Esophagus squamous epithelium (tissue), 5 donors: ENCODE data around the gene ACTN4. TPM values are rescaled to one million over a fixed set of nuclear protein-coding genes. Genes with fewer than 3 reads are reported as not detected.
"Not testable (repeated sequence)": the region's sequence is repeated elsewhere in the genome, so short reads cannot be mapped to it uniquely, and the experiment has no call there.

Source experiments
- DNase-seq: peaks from one replicate; lab custom pipeline; 2025; lab: John Stamatoyannopoulos, UW
- H3K27ac ChIP-seq, 4 donors: fragments of 200-600 bp; sonication (generic); one replicate each; pipeline ENCODE4 v1.5.1; 2016 to 2019; ENCODE audit warnings: mild to moderate bottlenecking in 1 of 4
- H3K27me3 ChIP-seq, 4 donors: fragments of 200-600 bp; sonication (generic); 1 replicate in 3 of 4; 2 replicates in 1 of 4; pipeline versions ENCODE4 v1.5.1 to v1.6.0; 2017 to 2021; ENCODE audit warnings: antibody characterized with exemption in 1 of 4
- H3K36me3 ChIP-seq, 3 donors: fragments of 200-600 bp; sonication (generic); one replicate each; pipeline ENCODE4 v1.5.1; 2016 to 2019
- H3K4me1 ChIP-seq, 3 donors: fragments of 200-600 bp; sonication (generic); one replicate each; pipeline ENCODE4 v1.5.1; 2017 to 2019
- H3K4me3 ChIP-seq, 4 donors: fragments of 200-600 bp; sonication (generic); 1 replicate in 3 of 4; 2 replicates in 1 of 4; pipeline ENCODE4 v1.5.1; 2016 to 2019; ENCODE audit warnings: mild to moderate bottlenecking in 2 of 4, moderate library complexity in 1 of 4
- H3K9me3 ChIP-seq, 3 donors: fragments of 200-600 bp; sonication (generic); one replicate each; pipeline ENCODE4 v1.5.1; 2016 to 2019
- POLR2A ChIP-seq, 4 donors: fragments of 450-650 bp; IDR thresholded peaks; one replicate each; pipeline ENCODE4 v1.6.1; 2017; ENCODE audit warnings: antibody characterized with exemption in 4 of 4, mild to moderate bottlenecking in 4 of 4, moderate library complexity in 3 of 4
- WGBS, 2 donors: methylation state at CpG; one replicate each; pipeline ENCODE4 v1.1.5; 2018; 5-methylcytosine and 5-hydroxymethylcytosine counted together
- intact Hi-C: fragments of 100-400 bp; cut with DNase I; formaldehyde crosslinking; loops from one replicate; pipeline ENCODE4 v1.15.0; 2022
- total RNA-seq, 4 donors: library from RNA; depleted of rRNA; stranded (reverse); fragments of >200 nt; gene quantifications; one replicate each; pipeline ENCODE4 v1.1.0, GENCODE V29; 2016
- TF ChIP-seq, protein P1 (sequence below), 6 experiments: fragments of 450-650 bp in 4 of 6; fragments of 200-600 bp in 2 of 6; sonication (generic) in 2 of 6; IDR thresholded peaks; one replicate each; pipeline ENCODE4 v1.5.1; 2016 to 2019; ENCODE audit warnings: antibody characterized with exemption in 6 of 6, mild to moderate bottlenecking in 4 of 6, moderate library complexity in 4 of 6
- donor health status: DM: yes; HTN: yes; CAD: no.

ACTN4 gene
- total RNA-seq, 4 donors from 2014 or later, result 302 to 705 (median 414) TPM

- DNase-seq, result peak; percentile 76
- H3K27me3 ChIP-seq, result no peaks in the 10 kb centered on the region
- intact Hi-C loops, result no loop called here
Measured at GRCh38 chr19:38769635-38770211, 122.3 kb downstream of the ACTN4 start.

DNA sequence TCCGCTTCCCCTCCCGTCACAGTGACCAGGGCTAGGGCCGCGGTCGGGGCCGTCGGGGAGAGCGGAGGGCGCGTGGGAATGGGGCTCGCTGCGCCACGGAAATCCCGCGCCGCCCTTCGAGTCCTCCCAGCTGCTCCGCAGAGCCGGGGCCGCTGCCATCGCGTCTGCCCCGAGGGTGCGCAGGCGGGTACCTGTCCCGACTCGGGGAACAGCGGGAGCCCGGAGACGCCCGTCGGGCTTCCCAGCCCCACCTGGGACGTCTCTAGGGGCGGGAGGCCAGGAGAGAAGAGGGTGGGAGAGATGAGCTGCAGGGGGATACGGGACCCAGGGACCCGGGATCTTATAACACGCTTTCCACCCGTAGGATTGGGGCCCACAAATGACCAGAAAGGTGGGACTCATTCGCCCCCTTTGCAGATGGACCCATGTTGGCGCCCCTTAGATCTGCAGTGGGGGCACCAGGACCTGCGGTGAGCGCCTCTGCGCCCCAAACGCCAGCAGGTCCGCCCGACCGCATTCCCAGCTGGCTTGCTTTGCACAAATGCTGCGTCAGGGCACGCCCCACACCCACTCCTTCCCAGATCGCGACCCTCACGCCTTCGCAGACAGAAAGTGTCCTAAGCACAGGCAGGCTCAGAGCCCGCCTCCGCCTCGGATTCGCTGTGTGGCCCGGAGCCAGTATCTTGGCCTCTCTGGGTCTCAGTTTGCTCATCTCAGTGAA lies 122.9 kb downstream of the ACTN4 start:
- H3K4me3 ChIP-seq, result peak overlapping the region; percentile 11 to 60 (median 42)
- H3K27me3 ChIP-seq, DNase-seq, H3K9me3 ChIP-seq, H3K36me3 ChIP-seq, intact Hi-C loops: not testable (repeated sequence)
- H3K4me1 ChIP-seq, result peaks cover 15 to 36% (median 17%) of the 10 kb centered on the region in 3 donors
- H3K27ac ChIP-seq, result peak overlapping the region; percentile 88 to 95 (median 91)
- no CpG with 5 or more reads among the region's 58 CpGs for WGBS, 2 donors

More at GRCh38 chr19:38769635-38770211, 122.3 kb downstream of the ACTN4 start:
- peak overlapping the region; percentile 11 to 60 (median 42) for H3K4me3 ChIP-seq
- peak overlapping the region; percentile 88 to 95 (median 91) for H3K27ac ChIP-seq
- 5 to 42% methylated on average over 5 to 15 of the region's 42 CpGs for WGBS, 2 donors
- TF ChIP-seq POLR2A (IDR thresholded peaks at IDR 0.05), result peak in 1 of 4 donors; percentile 65
- TF ChIP-seq, protein P1, sequence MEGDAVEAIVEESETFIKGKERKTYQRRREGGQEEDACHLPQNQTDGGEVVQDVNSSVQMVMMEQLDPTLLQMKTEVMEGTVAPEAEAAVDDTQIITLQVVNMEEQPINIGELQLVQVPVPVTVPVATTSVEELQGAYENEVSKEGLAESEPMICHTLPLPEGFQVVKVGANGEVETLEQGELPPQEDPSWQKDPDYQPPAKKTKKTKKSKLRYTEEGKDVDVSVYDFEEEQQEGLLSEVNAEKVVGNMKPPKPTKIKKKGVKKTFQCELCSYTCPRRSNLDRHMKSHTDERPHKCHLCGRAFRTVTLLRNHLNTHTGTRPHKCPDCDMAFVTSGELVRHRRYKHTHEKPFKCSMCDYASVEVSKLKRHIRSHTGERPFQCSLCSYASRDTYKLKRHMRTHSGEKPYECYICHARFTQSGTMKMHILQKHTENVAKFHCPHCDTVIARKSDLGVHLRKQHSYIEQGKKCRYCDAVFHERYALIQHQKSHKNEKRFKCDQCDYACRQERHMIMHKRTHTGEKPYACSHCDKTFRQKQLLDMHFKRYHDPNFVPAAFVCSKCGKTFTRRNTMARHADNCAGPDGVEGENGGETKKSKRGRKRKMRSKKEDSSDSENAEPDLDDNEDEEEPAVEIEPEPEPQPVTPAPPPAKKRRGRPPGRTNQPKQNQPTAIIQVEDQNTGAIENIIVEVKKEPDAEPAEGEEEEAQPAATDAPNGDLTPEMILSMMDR (IDR thresholded peaks at IDR 0.05), result peak; percentile 91 to 99 (median 98)
- H3K36me3 ChIP-seq, result no peaks in the 10 kb centered on the region
- H3K9me3 ChIP-seq, result no peaks in the 10 kb centered on the region
- H3K4me1 ChIP-seq, result peaks cover 10 to 29% (median 12%) of the 10 kb centered on the region in 3 donors

GRCh38 chr19:38770949-38771275 lies 123.5 kb downstream of the ACTN4 start:
- H3K36me3 ChIP-seq, H3K9me3 ChIP-seq, intact Hi-C loops, H3K27me3 ChIP-seq, DNase-seq: not testable (repeated sequence)
- WGBS, 2 donors, result no CpG with 5 or more reads among the region's 22 CpGs
- H3K4me1 ChIP-seq, result peaks cover 15 to 41% (median 17%) of the 10 kb centered on the region in 3 donors
- H3K4me3 ChIP-seq, result peak overlapping the region in 1 of 4 donors; percentile 26
- H3K27ac ChIP-seq, result peak overlapping the region in 2 of 4 donors; percentile 77 to 83

DNA sequence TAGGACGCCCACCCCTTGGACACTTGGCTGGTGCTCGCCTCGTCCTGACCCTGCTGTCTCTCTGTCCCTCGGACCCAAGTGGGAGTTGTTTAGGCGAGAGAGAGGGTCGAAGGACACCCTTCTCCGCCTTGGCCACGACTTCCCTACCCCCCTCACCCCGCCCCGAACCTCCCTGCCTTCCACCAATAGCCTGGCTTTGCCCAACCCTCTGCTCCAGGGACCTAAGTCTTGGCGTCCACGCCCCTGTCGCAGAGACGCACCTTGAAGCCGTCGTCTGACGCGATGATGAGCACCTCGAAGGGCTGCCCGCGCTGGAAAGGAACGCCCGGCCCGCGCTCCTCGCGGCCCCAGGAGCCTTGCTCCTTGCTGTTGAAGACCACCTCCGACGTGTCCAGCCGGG lies 124.1 kb downstream of the ACTN4 start:
- peak overlapping the region in 1 of 4 donors; percentile 40 for H3K4me3 ChIP-seq
- H3K36me3 ChIP-seq, H3K9me3 ChIP-seq, H3K27me3 ChIP-seq, DNase-seq, intact Hi-C loops: not testable (repeated sequence)
- no CpG with 5 or more reads among the region's 30 CpGs for WGBS, 2 donors
- H3K4me1 ChIP-seq, result peaks cover 15 to 45% (median 17%) of the 10 kb centered on the region in 3 donors
- peak overlapping the region in 2 of 4 donors; percentile 75 to 81 for H3K27ac ChIP-seq

DNA sequence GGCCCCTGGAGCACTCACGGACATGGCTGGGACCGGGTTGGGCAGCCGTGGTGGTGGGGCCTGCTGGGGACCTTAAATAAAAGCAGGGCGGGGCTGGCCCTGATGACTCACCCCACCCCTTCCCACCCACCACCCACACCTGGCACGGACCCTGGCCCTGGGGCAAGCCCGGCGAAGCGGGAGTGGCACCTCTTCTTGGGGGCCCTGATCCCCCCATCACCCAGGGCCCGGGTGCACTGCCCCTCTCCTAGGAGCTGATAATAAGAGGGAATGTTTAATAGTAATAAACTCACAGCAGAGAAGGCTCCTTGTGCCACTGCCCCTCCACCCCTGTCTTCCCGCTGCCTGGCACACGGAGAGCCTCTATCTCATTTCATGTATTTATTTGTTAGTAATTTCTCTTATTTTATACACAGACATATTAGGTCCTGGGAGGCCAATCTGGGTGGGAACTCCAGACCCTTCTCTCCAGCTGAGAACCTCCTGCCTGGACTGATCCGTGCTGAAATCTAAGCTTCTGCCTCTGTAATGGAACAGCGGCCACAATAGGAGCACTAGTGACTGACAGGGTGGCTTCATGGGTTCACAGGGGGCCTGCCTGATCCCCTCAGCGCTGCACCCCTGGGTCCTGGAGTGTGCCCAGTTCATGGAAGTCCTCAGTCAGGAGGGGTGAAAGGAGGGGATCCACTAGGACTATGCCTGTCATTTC lies 126.2 kb downstream of the ACTN4 start, which contains the start of gene LGALS7:
TSS of gene LGALS7 (minus strand) at position 49 of the 709 bp plus-strand sequence. CDS start at position 24, 25 bp downstream.
- DNase-seq, result no peak
- Histone ChIP-seq H3K36me3 (no peaks in the 10 kb centered on the region), H3K9me3 (no peaks in the 10 kb centered on the region), H3K4me3 (no peak within 1 kb of the TSS), H3K27me3 (no peaks in the 10 kb centered on the region), H3K4me1 (peaks cover 15 to 45% (median 17%) of the 10 kb centered on the region in 3 donors), H3K27ac (peak within 1 kb of the TSS in 3 of 4 donors; percentile 70 to 84 (median 81))
- 70 to 75% methylated on average over 5 to 6 of the region's 14 CpGs for WGBS, 2 donors
- TF ChIP-seq, protein P1 (IDR thresholded peaks at IDR 0.05), result no peak
- TF ChIP-seq POLR2A (IDR thresholded peaks at IDR 0.05), result no peak
- intact Hi-C loops, result no loop called here

GRCh38 chr19:38774181-38774950 lies 126.9 kb downstream of the ACTN4 start:
- Histone ChIP-seq H3K4me3 (no peak overlapping the region), H3K27ac (peak overlapping the region; percentile 18 to 84 (median 72)), H3K27me3 (no peaks in the 10 kb centered on the region), H3K9me3 (no peaks in the 10 kb centered on the region), H3K36me3 (no peaks in the 10 kb centered on the region), H3K4me1 (peaks cover 14 to 38% (median 14%) of the 10 kb centered on the region in 3 donors)
- intact Hi-C loops, result no loop called here
- DNase-seq, result no peak
- TF ChIP-seq, protein P1 (IDR thresholded peaks at IDR 0.05), result no peak
- no peak for TF ChIP-seq POLR2A (IDR thresholded peaks at IDR 0.05)
- 69 to 73% methylated on average over 3 to 9 of the region's 13 CpGs for WGBS, 2 donors
